HuH-7 (cell line): Measurements from ENCODE around the gene GDI1.

ENCODE experiments used
- DNase-seq: peaks from one replicate; pipeline ENCODE4 v3.0.0; 2011; ENCODE audit warnings: low spot score

Gene GDI1

GRCh38 chrX:154481911-154482601, 45.1 kb downstream of the GDI1 start:
- no peak for DNase-seq

- no peak for DNase-seq
These were observed 45.8 kb downstream of the GDI1 start for GRCh38 chrX:154482786-154483185.

- DNase-seq, result no peak
These were observed 46.4 kb downstream of the GDI1 start for GRCh38 chrX:154483325-154483724.

GRCh38 chrX:154484255-154485149, 47.5 kb downstream of the GDI1 start:
- no peak for DNase-seq

DNA sequence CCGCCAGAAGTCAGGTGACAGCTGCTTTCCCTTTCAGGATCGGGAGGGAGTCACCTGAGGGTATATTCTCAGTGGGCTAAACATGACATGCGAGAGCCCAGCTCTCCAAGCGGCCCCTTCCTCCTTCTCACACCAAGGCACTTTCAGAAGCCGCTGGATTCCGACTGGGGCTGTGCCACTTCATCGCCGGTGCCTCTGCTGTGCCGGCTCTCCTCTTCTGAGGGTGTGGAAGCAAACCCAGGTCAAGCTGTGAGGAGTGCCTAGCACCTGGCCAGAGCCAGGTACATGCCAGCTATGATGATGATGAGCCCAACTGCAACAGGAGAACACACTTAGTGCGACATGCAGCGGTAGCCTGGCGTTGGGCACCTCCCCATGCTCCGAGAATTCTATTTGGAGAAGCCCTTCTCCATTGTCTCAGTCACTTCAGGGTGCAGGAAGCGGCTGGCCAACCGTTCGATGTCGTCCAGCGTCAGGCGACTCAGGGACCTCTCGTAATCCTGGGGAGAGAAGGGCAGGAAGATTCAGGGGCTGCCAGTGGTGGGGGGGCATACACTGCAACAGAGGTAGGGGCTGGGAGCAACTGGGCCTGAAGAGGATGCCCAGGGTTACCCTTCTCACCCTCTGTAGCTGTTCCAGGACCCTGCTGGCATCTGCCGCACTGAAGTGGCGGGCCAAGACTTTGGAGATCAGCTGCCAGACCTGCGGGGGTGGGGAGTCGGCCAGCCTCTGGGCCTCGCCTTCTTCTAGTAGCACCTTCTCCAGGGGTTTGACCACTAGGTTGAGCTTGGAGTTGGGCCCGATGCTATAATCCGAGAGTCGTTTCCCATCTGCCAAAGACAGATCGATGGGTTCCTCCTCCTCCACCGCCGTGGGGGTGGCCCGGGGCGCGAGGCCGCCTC, 48.4 kb downstream of the GDI1 start:
- DNase-seq, result no peak

- DNase-seq, result no peak
These were observed 49.1 kb downstream of the GDI1 start for GRCh38 chrX:154486052-154486395.

GRCh38 chrX:154486396-154487207, 49.6 kb downstream of the GDI1 start, which contains the start of gene UBL4A:
UBL4A (minus strand) TSS chrX:154486615; CDS start chrX:154486584, 31 bp downstream.
- DNase-seq, result peak; percentile 61

- no peak for DNase-seq
These were observed 50.8 kb downstream of the GDI1 start for GRCh38 chrX:154487518-154488290.

DNA sequence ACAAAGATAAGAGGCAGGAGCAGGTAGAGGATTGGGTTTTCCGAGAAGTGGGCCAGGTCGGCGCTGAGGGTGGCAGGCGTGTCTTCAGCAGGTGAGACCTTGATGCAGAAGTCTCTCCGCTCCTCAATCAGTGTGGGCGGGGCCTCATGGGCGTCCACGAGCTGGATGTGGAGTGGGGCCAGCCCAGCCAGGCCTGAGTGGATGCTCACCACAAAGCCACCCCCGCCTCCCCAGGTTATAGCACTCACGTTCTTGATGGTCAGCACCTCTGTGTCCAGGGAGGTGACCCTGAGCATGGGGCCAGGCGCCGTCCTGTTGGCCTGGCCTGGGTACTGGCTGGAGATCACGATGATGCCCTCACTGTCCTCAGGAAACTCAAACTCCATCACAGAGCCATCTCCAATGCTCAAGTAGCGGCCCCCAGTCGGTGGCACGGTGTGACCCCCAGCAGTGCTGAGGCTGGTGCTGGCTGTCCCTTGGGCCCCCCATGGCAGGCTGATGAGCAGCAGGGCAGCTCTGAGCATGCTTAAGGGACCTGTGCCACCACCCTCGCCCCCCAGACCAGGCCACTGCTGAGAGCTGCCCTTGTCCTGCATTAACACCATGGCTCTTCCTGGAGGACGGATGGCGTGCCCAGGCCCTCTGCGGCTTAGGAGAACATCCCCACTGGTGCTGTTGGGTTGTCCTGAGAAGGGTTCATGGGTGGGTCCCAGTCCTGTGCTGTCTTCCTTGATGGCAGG, 51.6 kb downstream of the GDI1 start:
- no peak for DNase-seq

DNA sequence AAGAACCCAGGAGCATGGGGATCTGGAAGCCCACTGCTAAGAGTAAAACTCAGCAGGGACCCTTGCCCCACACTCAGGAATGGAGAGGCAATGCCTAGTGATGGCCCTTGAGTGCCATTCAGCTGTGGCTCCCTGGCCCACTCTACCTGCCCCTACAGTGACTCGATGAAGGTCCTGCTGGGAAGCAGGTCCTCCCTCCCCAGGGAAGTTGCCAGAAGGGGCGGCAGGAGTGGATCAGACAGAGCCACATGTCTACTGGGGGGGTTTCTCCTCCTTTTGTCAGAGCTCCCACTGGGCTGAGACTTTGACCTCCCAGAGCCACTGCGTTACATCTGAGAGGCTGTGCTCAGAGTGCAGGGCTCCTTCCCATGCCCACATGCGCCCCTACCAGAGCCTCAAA, 52.2 kb downstream of the GDI1 start:
- DNase-seq, result no peak

DNA sequence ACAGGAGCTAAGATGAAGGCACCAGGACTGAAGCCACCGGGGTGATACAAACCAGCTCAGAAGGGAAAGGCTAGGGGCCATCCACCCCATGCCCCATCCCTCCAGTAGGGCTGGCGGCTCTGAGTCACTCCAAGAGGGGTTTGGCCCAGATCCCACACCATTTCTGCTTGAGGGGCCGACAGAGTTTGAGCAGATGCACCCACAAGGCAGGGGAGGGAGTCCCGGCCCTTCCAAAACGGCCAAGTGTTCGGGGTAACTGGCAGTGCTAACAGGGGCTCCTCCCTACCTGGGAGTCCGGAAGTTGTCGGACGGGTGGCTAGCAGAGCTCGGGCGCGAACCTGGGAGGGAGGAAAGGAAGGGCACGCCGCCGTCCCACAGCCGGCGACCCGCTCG, 53.1 kb downstream of the GDI1 start:
- no peak for DNase-seq

GRCh38 chrX:154490414-154491083, 53.6 kb downstream of the GDI1 start, which contains the start of gene SLC10A3:
SLC10A3 (minus strand) TSS chrX:154490629; CDS start chrX:154488940, 1,689 bp downstream.
- DNase-seq, result peak; percentile 87
